Activated T-cell treated with anti-CD3 and anti-CD28 coated beads, Interleukin-2, amount 50 U/mL, for 24 hours (primary cell): ENCODE measurements around the gene PBX3.
A peak's percentile ranks its signal among the peaks of the same experiment; 100 is the strongest.

Experiments
- DNase-seq: peaks from one replicate; pipeline ENCODE4 v3.0.0-alpha.2; 2020
- H3K27ac Mint-ChIP-seq: 2 replicates; pipeline ENCODE4 v1.8.0; 2020; ENCODE audit warnings: mild to moderate bottlenecking, mixed read lengths
- H3K27me3 Mint-ChIP-seq: 2 replicates; pipeline ENCODE4 v1.8.0; 2020; ENCODE audit warnings: mixed read lengths
- H3K36me3 Mint-ChIP-seq: 2 replicates; pipeline ENCODE4 v1.8.0; 2020; ENCODE audit warnings: low read depth, mixed read lengths
- H3K4me1 Mint-ChIP-seq: 2 replicates; pipeline ENCODE4 v1.8.0; 2020; ENCODE audit warnings: low read depth, mixed read lengths
- H3K4me3 Mint-ChIP-seq: 2 replicates; pipeline ENCODE4 v1.8.0; 2020; ENCODE audit warnings: mild to moderate bottlenecking, moderate library complexity, mixed read lengths
- H3K9me3 Mint-ChIP-seq: 2 replicates; pipeline ENCODE4 v1.8.0; 2020; ENCODE audit warnings: mixed read lengths

Gene PBX3

GRCh38 chr9:125839317-125839716 lies 92.1 kb downstream of the PBX3 start:
- no peak overlapping the region for H3K27ac Mint-ChIP-seq

GRCh38 chr9:125841444-125841843 lies 94.3 kb downstream of the PBX3 start:
- Mint-ChIP-seq H3K4me1 (peaks cover 17% of the 10 kb centered on the region), H3K4me3 (no peak overlapping the region), H3K27me3 (no peaks in the 10 kb centered on the region), H3K27ac (no peak overlapping the region), H3K36me3 (peaks cover 1% of the 10 kb centered on the region), H3K9me3 (no peaks in the 10 kb centered on the region)
- DNase-seq = no peak

More at GRCh38 chr9:125839317-125839716, 92.1 kb downstream of the PBX3 start:
- no peak overlapping the region for H3K4me3 Mint-ChIP-seq
- H3K4me1 Mint-ChIP-seq = peaks cover 17% of the 10 kb centered on the region
- no peaks in the 10 kb centered on the region for H3K36me3 Mint-ChIP-seq
- no peak for DNase-seq
- H3K9me3 Mint-ChIP-seq = no peaks in the 10 kb centered on the region
- H3K27me3 Mint-ChIP-seq = no peaks in the 10 kb centered on the region

GRCh38 chr9:125842242-125842641 lies 95.1 kb downstream of the PBX3 start:
- H3K4me3 Mint-ChIP-seq = no peak overlapping the region
- no peaks in the 10 kb centered on the region for H3K9me3 Mint-ChIP-seq
- no peak overlapping the region for H3K27ac Mint-ChIP-seq
- H3K27me3 Mint-ChIP-seq = no peaks in the 10 kb centered on the region
- peaks cover 6% of the 10 kb centered on the region for H3K36me3 Mint-ChIP-seq
- peaks cover 17% of the 10 kb centered on the region for H3K4me1 Mint-ChIP-seq
- DNase-seq = no peak

GRCh38 chr9:125843646-125844045 lies 96.5 kb downstream of the PBX3 start:
- Mint-ChIP-seq H3K36me3 (peaks cover 6% of the 10 kb centered on the region), H3K4me1 (peaks cover 17% of the 10 kb centered on the region), H3K27ac (no peak overlapping the region), H3K9me3 (no peaks in the 10 kb centered on the region), H3K4me3 (no peak overlapping the region), H3K27me3 (no peaks in the 10 kb centered on the region)
- DNase-seq = no peak

- DNase-seq = no peak
- peaks cover 6% of the 10 kb centered on the region for H3K36me3 Mint-ChIP-seq
- H3K27me3 Mint-ChIP-seq = no peaks in the 10 kb centered on the region
- H3K9me3 Mint-ChIP-seq = no peaks in the 10 kb centered on the region
- H3K4me3 Mint-ChIP-seq = no peak overlapping the region
- peaks cover 17% of the 10 kb centered on the region for H3K4me1 Mint-ChIP-seq
- no peak overlapping the region for H3K27ac Mint-ChIP-seq
Observed at GRCh38 chr9:125844611-125845010, 97.4 kb downstream of the PBX3 start.

GRCh38 chr9:125845271-125845808 lies 98.2 kb downstream of the PBX3 start:
- no peak overlapping the region for H3K4me3 Mint-ChIP-seq
- no peaks in the 10 kb centered on the region for H3K27me3 Mint-ChIP-seq
- peaks cover 17% of the 10 kb centered on the region for H3K4me1 Mint-ChIP-seq
- peaks cover 6% of the 10 kb centered on the region for H3K36me3 Mint-ChIP-seq
- DNase-seq = no peak
- H3K27ac Mint-ChIP-seq = no peak overlapping the region
- no peaks in the 10 kb centered on the region for H3K9me3 Mint-ChIP-seq

- Mint-ChIP-seq H3K4me3 (no peak overlapping the region), H3K36me3 (peaks cover 6% of the 10 kb centered on the region), H3K4me1 (peaks cover 3% of the 10 kb centered on the region), H3K27ac (no peak overlapping the region), H3K9me3 (no peaks in the 10 kb centered on the region), H3K27me3 (no peaks in the 10 kb centered on the region)
- DNase-seq = no peak
Observed at GRCh38 chr9:125847735-125848134, 100.6 kb downstream of the PBX3 start.

- Mint-ChIP-seq H3K4me1 (peaks cover 11% of the 10 kb centered on the region), H3K4me3 (no peak overlapping the region), H3K36me3 (peaks cover 6% of the 10 kb centered on the region), H3K27me3 (no peaks in the 10 kb centered on the region), H3K9me3 (no peaks in the 10 kb centered on the region), H3K27ac (no peak overlapping the region)
- DNase-seq = no peak
Observed at GRCh38 chr9:125850106-125850632, 103.0 kb downstream of the PBX3 start.

- no peaks in the 10 kb centered on the region for H3K9me3 Mint-ChIP-seq
- no peak overlapping the region for H3K27ac Mint-ChIP-seq
- no peaks in the 10 kb centered on the region for H3K27me3 Mint-ChIP-seq
- H3K36me3 Mint-ChIP-seq = peaks cover 6% of the 10 kb centered on the region
- DNase-seq = no peak
- H3K4me3 Mint-ChIP-seq = no peak overlapping the region
- peaks cover 15% of the 10 kb centered on the region for H3K4me1 Mint-ChIP-seq
Observed at GRCh38 chr9:125850763-125851162, 103.6 kb downstream of the PBX3 start.

GRCh38 chr9:125851979-125852378 lies 104.8 kb downstream of the PBX3 start:
- H3K27me3 Mint-ChIP-seq = no peaks in the 10 kb centered on the region
- no peaks in the 10 kb centered on the region for H3K9me3 Mint-ChIP-seq
- DNase-seq = no peak
- no peaks in the 10 kb centered on the region for H3K36me3 Mint-ChIP-seq
- no peak overlapping the region for H3K27ac Mint-ChIP-seq
- H3K4me3 Mint-ChIP-seq = no peak overlapping the region
- H3K4me1 Mint-ChIP-seq = peaks cover 15% of the 10 kb centered on the region

- H3K9me3 Mint-ChIP-seq = no peaks in the 10 kb centered on the region
- H3K4me1 Mint-ChIP-seq = peaks cover 15% of the 10 kb centered on the region
- DNase-seq = no peak
- no peaks in the 10 kb centered on the region for H3K27me3 Mint-ChIP-seq
- no peaks in the 10 kb centered on the region for H3K36me3 Mint-ChIP-seq
- H3K4me3 Mint-ChIP-seq = no peak overlapping the region
- no peak overlapping the region for H3K27ac Mint-ChIP-seq
Observed at GRCh38 chr9:125852386-125852785, 105.2 kb downstream of the PBX3 start.

- Mint-ChIP-seq H3K4me1 (peaks cover 15% of the 10 kb centered on the region), H3K27me3 (no peaks in the 10 kb centered on the region), H3K27ac (peak overlapping the region; percentile 80), H3K4me3 (no peak overlapping the region), H3K9me3 (no peaks in the 10 kb centered on the region), H3K36me3 (no peaks in the 10 kb centered on the region)
- no peak for DNase-seq
Observed at GRCh38 chr9:125854553-125855275, 107.5 kb downstream of the PBX3 start.

GRCh38 chr9:125856331-125856730 lies 109.2 kb downstream of the PBX3 start:
- Mint-ChIP-seq H3K4me3 (no peak overlapping the region), H3K27ac (no peak overlapping the region), H3K4me1 (peaks cover 23% of the 10 kb centered on the region), H3K27me3 (no peaks in the 10 kb centered on the region), H3K36me3 (no peaks in the 10 kb centered on the region), H3K9me3 (no peaks in the 10 kb centered on the region)
- DNase-seq = no peak

GRCh38 chr9:125861405-125862058 lies 114.4 kb downstream of the PBX3 start:
- peaks cover 12% of the 10 kb centered on the region for H3K4me1 Mint-ChIP-seq
- DNase-seq = no peak
- H3K9me3 Mint-ChIP-seq = no peaks in the 10 kb centered on the region
- no peak overlapping the region for H3K4me3 Mint-ChIP-seq
- H3K27me3 Mint-ChIP-seq = no peaks in the 10 kb centered on the region
- H3K36me3 Mint-ChIP-seq = no peaks in the 10 kb centered on the region
- no peak overlapping the region for H3K27ac Mint-ChIP-seq

GRCh38 chr9:125863923-125864322 lies 116.8 kb downstream of the PBX3 start:
- Mint-ChIP-seq H3K36me3 (no peaks in the 10 kb centered on the region), H3K27ac (no peak overlapping the region), H3K27me3 (no peaks in the 10 kb centered on the region), H3K4me3 (no peak overlapping the region), H3K9me3 (no peaks in the 10 kb centered on the region), H3K4me1 (peaks cover 12% of the 10 kb centered on the region)
- no peak for DNase-seq
